ENCODE results near the gene USH2A.

- no peak for TF ChIP-seq POLR2A (IDR thresholded peaks at IDR 0.05)
- TF ChIP-seq CTCF (IDR thresholded peaks at IDR 0.05): no peak
Observed at GRCh38 chr1:216186816-216187215, 236.4 kb downstream of the USH2A start.
